Ishikawa (cell line): ENCODE data around the gene ACAP2.

Experiments
- CEBPB ChIP-seq: IDR thresholded peaks from 2 replicates; pipeline ENCODE4 v1.6.1; 2012
- CREB1 ChIP-seq: IDR thresholded peaks from 2 replicates; pipeline ENCODE4 v1.6.1; 2012; ENCODE audit warnings: low read depth
- EGR1 ChIP-seq: IDR thresholded peaks from 2 replicates; pipeline ENCODE4 v1.6.1; 2012
- EP300 ChIP-seq: IDR thresholded peaks from 2 replicates; pipeline ENCODE4 v1.6.1; 2012; ENCODE audit warnings: borderline replicate concordance
- FOXM1 ChIP-seq: IDR thresholded peaks from 2 replicates; pipeline ENCODE4 v1.6.1; 2012; ENCODE audit warnings: low read depth, borderline replicate concordance
- NFIC ChIP-seq: IDR thresholded peaks from 2 replicates; pipeline ENCODE4 v1.6.1; 2012
- RAD21 ChIP-seq: IDR thresholded peaks from 2 replicates; pipeline ENCODE4 v1.6.1; 2012; ENCODE audit warnings: low read depth
- REST ChIP-seq: IDR thresholded peaks from 2 replicates; pipeline ENCODE4 v1.6.1; 2012; ENCODE audit warnings: low read depth, mild to moderate bottlenecking
- TAF1 ChIP-seq: IDR thresholded peaks from 2 replicates; pipeline ENCODE4 v1.6.1; 2012; ENCODE audit warnings: low read depth, mild to moderate bottlenecking
- TCF12 ChIP-seq: IDR thresholded peaks from 2 replicates; pipeline ENCODE4 v1.6.1; 2012; ENCODE audit warnings: low read depth
- TEAD4 ChIP-seq: IDR thresholded peaks from 2 replicates; pipeline ENCODE4 v1.6.1; 2012
- USF1 ChIP-seq: IDR thresholded peaks from 2 replicates; pipeline ENCODE4 v1.6.1; 2012
- YY1 ChIP-seq: IDR thresholded peaks from 2 replicates; pipeline ENCODE4 v1.6.1; 2012; ENCODE audit warnings: low read depth
- ZBTB7A ChIP-seq: IDR thresholded peaks from 2 replicates; pipeline ENCODE4 v1.6.1; 2012; ENCODE audit warnings: low read depth
- TF ChIP-seq, protein P1 (sequence below): IDR thresholded peaks from 2 replicates; pipeline ENCODE4 v1.6.1; 2012

The ACAP2 gene

DNA sequence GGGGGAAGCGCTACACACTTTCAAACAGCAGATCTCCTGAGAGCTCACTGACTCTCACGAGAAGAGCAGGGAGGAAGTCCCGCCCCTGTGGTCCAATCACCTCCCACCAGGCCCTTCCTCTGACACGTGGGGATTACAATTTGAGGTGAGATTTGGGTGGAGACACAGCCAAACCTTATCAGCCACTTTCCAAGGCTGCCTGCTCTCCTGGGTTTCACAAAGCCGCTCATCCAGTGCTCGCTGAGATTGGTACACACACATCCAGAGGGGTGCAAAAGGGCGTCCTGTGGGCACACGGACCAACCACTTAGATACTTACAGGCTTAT, 195.0 kb downstream of the ACAP2 start:
- no peak for TF ChIP-seq TCF12
- no peak for TF ChIP-seq USF1
- TF ChIP-seq CREB1 = no peak
- no peak for TF ChIP-seq YY1
- TF ChIP-seq TEAD4 = no peak
- TF ChIP-seq, protein P1, sequence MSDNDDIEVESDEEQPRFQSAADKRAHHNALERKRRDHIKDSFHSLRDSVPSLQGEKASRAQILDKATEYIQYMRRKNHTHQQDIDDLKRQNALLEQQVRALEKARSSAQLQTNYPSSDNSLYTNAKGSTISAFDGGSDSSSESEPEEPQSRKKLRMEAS = no peak
- TF ChIP-seq REST = no peak
- no peak for TF ChIP-seq CEBPB
- no peak for TF ChIP-seq NFIC
- no peak for TF ChIP-seq EP300
- TF ChIP-seq FOXM1 = no peak
- no peak for TF ChIP-seq TAF1
- TF ChIP-seq RAD21 = no peak
- TF ChIP-seq ZBTB7A = no peak
- no peak for TF ChIP-seq EGR1

DNA sequence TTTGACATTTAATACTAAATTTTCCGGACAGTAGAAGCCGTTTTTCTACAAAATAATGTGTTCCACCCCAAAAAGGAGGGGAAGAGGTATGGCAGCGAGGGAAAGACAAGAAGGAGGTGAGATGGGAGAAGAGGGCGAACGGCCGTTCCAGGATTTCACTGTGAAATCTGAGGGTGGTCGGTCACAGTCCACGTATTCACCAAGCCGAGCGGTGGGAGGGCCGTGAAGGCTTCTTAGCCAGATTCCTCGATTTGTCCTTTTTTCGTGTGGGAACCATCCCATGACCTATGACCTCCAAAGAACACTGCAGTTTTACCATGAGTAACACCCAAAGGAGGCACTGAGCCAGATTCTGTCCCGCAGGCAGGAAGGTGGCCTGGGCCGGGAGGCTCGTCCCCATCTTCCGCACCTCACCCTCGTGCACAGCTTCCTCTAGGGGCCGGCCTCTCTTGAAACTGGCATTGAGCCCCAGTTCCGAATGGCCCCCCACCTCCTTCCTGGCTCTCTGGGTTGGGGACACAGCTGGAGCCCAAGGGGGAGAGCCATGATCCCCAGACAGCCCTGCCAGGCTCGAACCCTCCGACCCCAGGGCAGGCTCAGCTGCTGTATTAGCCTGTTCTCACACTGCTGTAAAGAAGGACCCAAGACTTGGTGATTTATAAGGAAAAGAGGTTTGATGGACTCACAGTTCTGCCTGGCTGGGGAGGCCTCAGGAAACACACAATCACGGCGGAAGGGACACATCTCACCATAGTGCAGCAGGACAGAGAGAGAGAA, 195.5 kb downstream of the ACAP2 start:
- TF ChIP-seq, protein P1 = no peak
- TF ChIP-seq EGR1 = no peak
- TF ChIP-seq FOXM1 = no peak
- no peak for TF ChIP-seq TEAD4
- TF ChIP-seq CREB1 = no peak
- no peak for TF ChIP-seq TCF12
- TF ChIP-seq RAD21 = no peak
- TF ChIP-seq EP300 = no peak

GRCh38 chr3:195246581-195246995, 196.2 kb downstream of the ACAP2 start:
- TF ChIP-seq EGR1 (no peak), TAF1 (no peak), REST (no peak), YY1 (no peak), CEBPB (no peak), CREB1 (no peak), RAD21 (no peak), ZBTB7A (no peak), NFIC (no peak), TEAD4 (no peak), EP300 (no peak), USF1 (no peak), FOXM1 (no peak), TCF12 (no peak)
- TF ChIP-seq, protein P1 = no peak

- TF ChIP-seq EGR1 (no peak), NFIC (no peak), YY1 (no peak), RAD21 (no peak), CEBPB (no peak), EP300 (no peak), CREB1 (no peak), TAF1 (no peak), REST (no peak), TCF12 (no peak), USF1 (no peak), TEAD4 (no peak), ZBTB7A (no peak), FOXM1 (no peak)
- TF ChIP-seq, protein P1 = no peak
These were observed 197.3 kb downstream of the ACAP2 start for GRCh38 chr3:195245531-195245951.
